Endometrial microvascular endothelial cells (primary cell): ENCODE results near the gene NOSTRIN. TPM values are rescaled to one million over a fixed set of nuclear protein-coding genes. Genes with fewer than 3 reads are reported as not detected.

Source experiments
- in situ Hi-C: cut with HindIII; loops from 2 replicates; pipeline ENCODE4 v1.10.0; 2017; ENCODE audit warnings: low sequenced_read_pairs, low pct_unique_long_range_greater_than_20kb; ENCODE audit errors: inconsistent ontology term
- total RNA-seq: library from RNA; depleted of rRNA; stranded (reverse); fragments of >200 nt; gene quantifications from one replicate; pipeline ENCODE4 v1.2.3, GENCODE V29; 2015; ENCODE audit errors: inconsistent ontology term

NOSTRIN gene
- total RNA-seq, 1 donor from 2014 or later = 9.9 TPM

GRCh38 chr2:168907940-168908662, 105.7 kb downstream of the NOSTRIN start:
- in situ Hi-C loops = no loop called here

GRCh38 chr2:168910330-168910729, 107.9 kb downstream of the NOSTRIN start:
- in situ Hi-C loops = no loop called here

- in situ Hi-C loops = no loop called here
These were observed 110.0 kb downstream of the NOSTRIN start for GRCh38 chr2:168912466-168912865.

GRCh38 chr2:168912901-168913369, 110.5 kb downstream of the NOSTRIN start:
- in situ Hi-C loops = no loop called here

- in situ Hi-C loops = no loop called here
These were observed 111.1 kb downstream of the NOSTRIN start for GRCh38 chr2:168913495-168913894.

Other genes starting within 250 kb of the NOSTRIN start
- 9.9 TPM for gene SPC25, start 87.8 kb downstream of the NOSTRIN start, total RNA-seq
- gene G6PC2, start 98.7 kb downstream of the NOSTRIN start, total RNA-seq = not detected
- gene ABCB11, start 228.7 kb downstream of the NOSTRIN start, total RNA-seq = not detected